Stimulated activated CD4-positive, alpha-beta T cell treated with anti-CD3 and anti-CD28 coated beads, Interleukin-1b, Interleukin-23, amount 100 ng/mL, for 4 hours (primary cell): Measurements from ENCODE around the gene MTM1.

Experiments
- DNase-seq, 2 donors: peaks; one replicate each; pipeline ENCODE4 v3.0.0-alpha.2; 2020; ENCODE audit warnings: low read depth in 2 of 2

The MTM1 gene

GRCh38 chrX:150602743-150603142 is 34.3 kb downstream of the MTM1 start:
- no peak for DNase-seq

DNA sequence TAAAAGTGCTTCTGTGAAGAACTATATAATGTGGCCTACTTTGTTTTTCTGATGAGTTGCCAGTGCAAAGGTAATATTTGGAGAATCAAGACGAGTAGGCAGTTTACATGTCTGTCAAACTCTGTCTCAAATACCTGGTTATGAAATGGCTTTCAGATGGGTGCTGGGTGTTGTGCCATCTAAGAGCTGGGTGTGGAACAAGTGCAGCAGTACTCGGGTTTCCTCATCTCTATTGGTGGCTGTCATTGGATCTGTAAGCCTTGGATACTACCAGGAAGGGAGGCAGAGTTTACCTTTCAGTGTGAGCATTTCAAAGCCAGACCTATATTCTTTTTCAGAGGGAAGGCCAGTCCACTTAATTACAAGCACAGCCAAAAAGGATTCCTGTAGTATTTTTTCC is 37.2 kb downstream of the MTM1 start:
- no peak for DNase-seq

DNA sequence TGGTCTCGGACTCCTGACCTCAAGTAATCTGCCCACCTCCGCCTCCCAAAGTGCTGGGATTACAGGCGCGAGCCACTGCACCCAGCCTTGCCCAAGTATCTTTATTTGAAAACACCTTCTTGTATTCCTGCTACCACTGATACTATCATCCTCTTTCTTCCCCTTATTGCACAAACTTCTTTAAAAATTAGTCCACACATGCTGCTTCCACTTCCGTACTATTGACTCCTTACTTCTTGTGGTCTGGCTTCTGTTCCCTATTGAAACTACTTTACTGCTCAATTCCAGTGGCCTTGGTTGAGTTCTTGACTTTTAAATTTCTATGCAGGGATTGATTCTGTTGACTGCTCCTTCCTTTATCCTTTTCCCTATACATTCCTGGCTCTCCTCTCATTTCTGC is 38.8 kb downstream of the MTM1 start:
- DNase-seq, result no peak

DNA sequence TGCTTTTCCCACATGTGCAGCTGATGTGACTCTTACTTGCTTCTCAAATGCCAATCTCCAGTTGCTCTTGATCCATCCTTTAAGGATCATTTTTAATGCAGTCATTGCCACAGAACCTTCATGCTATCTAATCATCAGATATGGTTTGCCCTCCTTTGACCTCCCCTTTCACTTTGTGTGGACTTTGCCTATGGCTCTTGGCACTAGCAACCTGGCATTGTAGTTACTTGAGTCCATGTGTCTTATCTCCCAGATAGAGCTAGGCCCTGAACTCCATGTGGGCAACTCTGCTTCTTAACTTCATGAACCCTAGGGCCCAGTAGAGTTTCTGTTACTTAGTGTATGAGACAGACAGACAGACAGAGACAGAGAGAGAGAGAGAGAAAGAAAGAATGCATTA is 41.6 kb downstream of the MTM1 start:
- no peak for DNase-seq

DNA sequence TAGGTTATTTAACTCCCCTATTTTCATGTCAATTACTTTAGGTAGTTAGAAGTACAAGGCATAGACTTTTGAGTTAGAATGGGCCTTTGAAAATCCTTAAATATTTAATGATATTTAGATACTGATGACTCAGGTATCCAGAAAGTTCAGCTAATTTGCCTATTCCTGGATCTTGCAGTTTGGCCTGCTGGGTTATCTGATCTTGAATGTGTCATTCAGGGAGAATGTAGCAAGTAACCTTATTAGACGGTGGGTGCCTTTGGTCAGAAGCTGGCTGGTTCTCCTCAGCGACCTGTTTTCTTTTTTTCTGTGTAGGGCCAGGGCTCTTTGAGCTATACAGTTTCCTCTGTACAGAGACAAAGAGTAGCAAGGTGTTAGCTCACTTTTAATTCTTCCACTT is 42.0 kb downstream of the MTM1 start:
- no peak for DNase-seq

GRCh38 chrX:150615356-150615755 is 46.9 kb downstream of the MTM1 start:
- DNase-seq, result no peak

DNA sequence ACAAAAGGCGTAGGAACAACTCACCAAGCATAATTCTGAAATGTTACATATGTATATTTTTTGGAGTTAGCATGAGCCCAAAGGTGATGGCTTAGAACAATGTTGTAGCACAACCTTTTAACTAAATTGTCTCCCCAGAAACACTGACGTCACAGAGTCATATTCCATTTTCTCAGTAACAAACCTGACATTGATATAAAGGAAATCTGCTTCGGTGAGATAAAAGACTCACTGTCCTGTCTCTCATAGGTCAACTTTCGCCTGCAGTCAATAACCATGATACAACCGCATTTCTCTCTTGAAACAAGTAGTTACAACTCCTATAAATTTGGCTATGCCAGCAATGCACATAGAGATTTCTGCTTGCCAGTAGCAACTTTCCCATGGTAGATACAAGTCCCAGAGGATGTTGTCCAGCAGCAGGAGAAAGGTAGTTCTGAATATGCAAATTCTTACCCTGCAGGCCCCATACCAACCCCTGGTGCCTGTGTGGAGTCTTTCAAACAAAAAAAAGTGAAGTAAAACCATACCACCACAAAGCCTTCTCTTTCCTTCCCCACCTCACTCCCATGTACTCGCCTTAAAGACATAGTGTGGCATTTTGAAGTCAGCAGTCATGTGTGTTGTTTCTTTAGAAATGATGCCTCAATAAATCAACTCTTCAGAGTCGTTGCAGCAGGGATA is 47.9 kb downstream of the MTM1 start:
- no peak for DNase-seq

GRCh38 chrX:150616863-150617198 is 48.4 kb downstream of the MTM1 start:
- no peak for DNase-seq

GRCh38 chrX:150621652-150622051 is 53.2 kb downstream of the MTM1 start:
- DNase-seq, result no peak

GRCh38 chrX:150623583-150623982 is 55.2 kb downstream of the MTM1 start:
- no peak for DNase-seq

DNA sequence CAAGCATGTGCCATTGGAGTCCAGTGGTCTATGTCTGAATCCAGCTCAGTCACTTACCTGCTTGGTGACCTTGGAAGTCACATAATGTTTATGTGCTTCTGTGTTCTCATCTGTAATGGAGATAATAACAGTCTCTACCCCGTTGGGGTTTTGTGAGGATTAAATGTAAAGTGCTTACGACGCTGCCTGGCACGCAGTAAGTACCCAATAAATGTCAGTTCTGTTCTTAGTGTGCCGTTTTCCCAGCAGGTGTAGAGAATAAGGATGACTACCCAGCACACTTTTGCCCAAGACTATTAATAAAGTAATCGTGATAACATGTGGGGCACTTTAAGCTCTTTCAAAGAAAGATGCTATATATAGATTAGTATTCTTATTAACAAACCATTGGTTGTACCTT is 56.7 kb downstream of the MTM1 start:
- DNase-seq, result no peak

- DNase-seq, result no peak
These were observed 57.5 kb downstream of the MTM1 start for GRCh38 chrX:150625875-150626274.

GRCh38 chrX:150627957-150628356 is 59.5 kb downstream of the MTM1 start:
- DNase-seq, result no peak

GRCh38 chrX:150635952-150636351 is 67.5 kb downstream of the MTM1 start:
- DNase-seq, result no peak

DNA sequence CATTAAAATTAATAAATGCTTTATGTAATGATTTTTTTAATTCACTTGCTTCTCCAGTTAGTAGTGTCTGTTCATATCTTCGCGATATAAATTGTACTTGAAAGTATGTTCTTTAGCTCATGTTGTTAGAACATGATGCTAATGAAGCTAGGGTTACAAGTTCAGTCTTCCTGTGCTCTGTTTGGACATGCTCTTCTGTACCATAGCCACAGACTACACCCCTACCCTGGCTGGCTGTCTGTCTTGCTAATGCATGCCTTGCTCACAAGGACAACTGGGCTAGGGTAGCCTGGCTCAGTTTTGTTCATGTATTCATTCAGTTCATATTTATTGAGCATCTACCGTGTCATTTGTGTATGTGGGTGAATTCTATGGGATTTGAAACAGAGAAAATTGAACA is 74.0 kb downstream of the MTM1 start:
- DNase-seq, result no peak

- DNase-seq, result no peak
These were observed 74.8 kb downstream of the MTM1 start for GRCh38 chrX:150643271-150643670.

DNA sequence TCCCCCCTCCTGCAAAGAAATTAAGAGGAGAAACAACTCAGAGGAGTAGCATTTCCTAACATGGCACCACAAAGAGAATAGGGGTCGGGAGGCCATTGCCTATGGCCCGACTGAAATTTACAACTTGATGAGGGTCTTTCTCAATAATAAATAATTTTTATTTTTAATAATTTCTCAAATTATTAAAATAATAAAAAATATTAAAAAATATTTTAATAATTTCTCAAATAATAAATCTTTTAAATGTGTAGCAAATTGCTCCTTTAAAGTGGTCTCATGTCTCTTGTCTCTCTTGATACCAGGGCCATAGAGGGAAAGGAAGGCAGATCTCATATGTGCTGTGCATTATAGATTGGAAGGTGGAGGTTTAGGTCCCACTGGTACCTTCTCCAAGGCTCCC is 75.5 kb downstream of the MTM1 start:
- no peak for DNase-seq

DNA sequence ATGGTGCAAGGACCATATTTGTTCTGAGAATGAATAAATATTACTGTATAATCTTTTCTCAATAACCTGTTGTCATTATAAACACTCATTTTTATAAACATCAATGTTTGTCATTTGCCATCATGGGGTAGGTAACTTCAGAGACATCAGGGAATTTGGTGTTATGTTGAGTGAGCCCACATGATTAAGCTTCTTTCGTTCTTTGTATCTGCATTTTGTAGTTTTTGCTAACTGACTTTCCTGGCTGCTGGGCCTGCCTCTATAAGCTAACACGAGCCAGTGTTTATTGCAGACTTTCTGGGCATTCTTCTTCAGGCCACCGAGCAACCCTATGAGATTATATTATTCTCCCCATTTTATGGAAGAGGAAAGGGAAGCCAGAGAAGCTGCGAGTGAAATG is 76.0 kb downstream of the MTM1 start:
- no peak for DNase-seq

DNA sequence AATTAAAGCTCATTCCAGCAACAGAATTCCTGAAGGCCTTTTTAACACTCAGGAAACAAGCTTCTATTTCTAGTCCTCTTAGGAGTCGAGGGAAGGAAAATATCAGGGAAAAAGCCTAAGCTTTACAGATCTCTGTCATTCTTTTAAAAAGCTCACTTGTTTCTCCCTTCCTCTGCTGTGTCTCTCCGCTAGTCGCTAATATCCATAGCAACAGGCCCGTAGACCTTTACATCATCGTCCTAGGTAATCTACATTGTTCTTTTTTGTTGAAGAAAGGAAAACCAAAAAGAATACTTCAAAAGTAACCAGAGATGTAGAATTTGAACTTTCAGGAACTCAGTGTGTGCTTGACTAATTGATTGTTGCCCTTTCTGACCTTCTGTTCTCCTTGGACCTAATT is 78.9 kb downstream of the MTM1 start:
- DNase-seq, result no peak

DNA sequence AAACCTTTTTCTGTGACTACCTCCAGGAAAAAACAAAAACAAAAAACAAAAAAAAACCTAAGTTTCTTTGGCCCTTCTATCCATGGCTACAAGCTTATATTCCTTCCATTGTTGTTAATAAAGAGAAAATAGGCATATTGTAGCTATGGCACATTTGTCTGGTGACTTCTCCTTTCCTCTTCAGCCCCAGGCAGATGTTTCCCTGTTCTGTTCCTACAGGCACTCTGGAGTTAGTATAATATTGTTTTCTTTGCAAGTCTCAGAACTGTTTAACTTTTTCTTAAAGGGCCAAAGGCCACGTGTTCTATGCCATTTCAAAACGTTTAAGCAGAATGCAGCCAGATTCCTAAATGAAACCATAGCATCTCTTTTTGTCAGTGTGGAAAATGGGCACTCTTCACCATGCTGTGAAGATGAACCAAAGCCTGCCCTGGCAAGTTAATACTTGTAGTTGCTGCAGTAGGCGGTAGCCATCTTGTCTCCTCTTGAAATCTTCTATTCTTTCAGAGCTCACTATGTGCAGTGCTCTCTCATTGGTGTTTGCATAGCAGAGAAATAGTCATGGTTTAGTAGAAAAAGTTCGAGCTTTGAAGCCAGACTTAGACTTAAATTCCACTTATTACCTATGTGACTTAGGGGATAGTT is 80.0 kb downstream of the MTM1 start:
- no peak for DNase-seq

GRCh38 chrX:150649096-150649870 is 80.9 kb downstream of the MTM1 start:
- DNase-seq, result no peak

DNA sequence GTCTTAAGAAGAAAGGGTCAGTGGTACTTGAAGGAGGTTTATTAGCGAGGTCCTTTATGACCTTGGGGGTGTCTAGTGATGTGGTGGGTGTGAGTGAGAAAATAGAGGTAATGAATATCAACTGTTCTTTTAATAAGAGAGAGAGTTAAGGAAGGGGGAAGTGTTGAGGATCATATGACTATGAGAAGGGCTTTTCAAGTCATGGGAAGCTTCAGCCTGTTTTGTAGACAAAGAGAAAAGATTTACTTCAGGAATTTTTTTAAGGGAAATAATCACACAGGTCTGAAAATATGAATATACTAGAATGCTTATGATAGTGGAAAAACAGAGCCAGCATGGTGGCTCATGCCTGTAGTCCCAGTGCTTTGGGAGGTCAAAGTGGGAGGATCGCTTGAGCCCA is 83.5 kb downstream of the MTM1 start:
- no peak for DNase-seq

DNA sequence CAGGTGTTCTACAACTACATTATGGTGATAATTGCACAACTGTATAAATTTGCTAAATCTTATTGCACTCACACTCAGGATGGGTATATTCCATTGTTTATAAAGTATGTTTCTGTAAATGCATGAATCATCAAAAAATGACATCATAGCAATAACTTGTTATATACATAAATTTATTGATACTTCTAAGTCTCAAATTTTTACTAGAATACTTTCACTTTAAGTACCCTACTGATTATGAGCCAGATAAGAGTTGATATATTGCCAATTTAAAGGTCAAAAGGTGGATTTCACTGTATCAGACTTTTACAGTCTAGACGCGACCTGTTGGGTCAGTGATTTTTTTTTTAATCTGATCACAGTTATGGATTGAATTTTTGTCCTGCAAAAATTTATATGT is 87.4 kb downstream of the MTM1 start:
- no peak for DNase-seq
